Left cardiac atrium (tissue), 4 donors: ENCODE data around the gene SLC8A2. TPM values are rescaled to one million over a fixed set of nuclear protein-coding genes. Genes with fewer than 3 reads are reported as not detected.
"Not testable (repeated sequence)": the region's sequence is repeated elsewhere in the genome, so short reads cannot be mapped to it uniquely, and the experiment has no call there.

ENCODE experiments used
- ATAC-seq, 2 donors: fragments of 200-7000 bp; cut with Tn5 transposase; one replicate each; pipeline ENCODE4 v1.9.1; 2020; ENCODE audit warnings: mild to moderate bottlenecking in 2 of 2, moderate library complexity in 2 of 2
- DNase-seq: peaks from one replicate; pipeline ENCODE4 v3.0.0-alpha.2; 2020
- intact Hi-C, 2 donors: fragments of 100-400 bp; cut with DNase I; formaldehyde crosslinking; loops; one replicate each; pipeline versions ENCODE4 v1.14.1 to v1.15.1; 2022 to 2023
- total RNA-seq, 2 donors: library from RNA; stranded (reverse); fragmentation: NEBNext Ultra II Directional; extraction: Animal tissue kit (Norgen Biotek cat#: 25700); gene quantifications; one replicate each; pipeline ENCODE4 v1.2.1, GENCODE V29; 2021
- donor health status: DM: no; HTN: yes; CAD: no.
- donor health status: DM: no; HTN: yes; CAD: no; lungs with severe emphysema.
- donor health status: DM: yes; HTN: yes; CAD: no.
- donor health status: Dilated cardiomyopathy.

SLC8A2 gene
- total RNA-seq, 2 donors from 2014 or later: 0.15 TPM; not detected in 1

- ATAC-seq: no peak
- intact Hi-C loops: no loop called here
- no peak for DNase-seq
Observed at GRCh38 chr19:47405854-47406417, 65.8 kb downstream of the SLC8A2 start.

- intact Hi-C loops: no loop called here
- ATAC-seq: no peak
- no peak for DNase-seq
Observed at GRCh38 chr19:47405197-47405550, 66.5 kb downstream of the SLC8A2 start.

GRCh38 chr19:47404334-47405196 is 67.1 kb downstream of the SLC8A2 start:
- ATAC-seq (no peak), DNase-seq (no peak)
- intact Hi-C loops: no loop called here

- DNase-seq: no peak
- intact Hi-C loops: no loop called here
- ATAC-seq: no peak
Observed at GRCh38 chr19:47402504-47402903, 69.2 kb downstream of the SLC8A2 start.

- ATAC-seq (no peak), DNase-seq (no peak)
- intact Hi-C loops: no loop called here
Observed at GRCh38 chr19:47398707-47399597, 72.7 kb downstream of the SLC8A2 start.

- ATAC-seq (peak; percentile 57 to 78), DNase-seq (peak; percentile 75)
- intact Hi-C loops: loop anchor here (2.0 to 5.0 kb wide), 2 partner anchors 94 to 95 kb away; no protein-coding TSS in a partner anchor
Observed at GRCh38 chr19:47391510-47392223, 80.0 kb downstream of the SLC8A2 start.

GRCh38 chr19:47390533-47391488 is 80.9 kb downstream of the SLC8A2 start:
- DNase-seq (no peak), ATAC-seq (no peak)
- intact Hi-C loops: loop anchor here (2.0 to 5.0 kb wide), 2 partner anchors 94 kb away; no protein-coding TSS in a partner anchor

GRCh38 chr19:47389150-47389556 is 82.5 kb downstream of the SLC8A2 start:
- intact Hi-C loops: no loop called here
- ATAC-seq (peak in 1 of 2 donors; percentile 53), DNase-seq (no peak)

GRCh38 chr19:47388721-47389120 is 83.0 kb downstream of the SLC8A2 start:
- DNase-seq, intact Hi-C loops: not testable (repeated sequence)
- peak in 1 of 2 donors; percentile 23 for ATAC-seq

GRCh38 chr19:47387623-47388022 is 84.1 kb downstream of the SLC8A2 start:
- ATAC-seq, intact Hi-C loops: not testable (repeated sequence)

GRCh38 chr19:47386582-47386981 is 85.1 kb downstream of the SLC8A2 start:
- intact Hi-C loops, ATAC-seq: not testable (repeated sequence)

More at GRCh38 chr19:47387623-47388022, 84.1 kb downstream of the SLC8A2 start:
- not testable (repeated sequence) for DNase-seq

GRCh38 chr19:47384533-47384932 is 87.2 kb downstream of the SLC8A2 start:
- ATAC-seq, intact Hi-C loops, DNase-seq: not testable (repeated sequence)

More at GRCh38 chr19:47386582-47386981, 85.1 kb downstream of the SLC8A2 start:
- DNase-seq: not testable (repeated sequence)

GRCh38 chr19:47383890-47384289 is 87.8 kb downstream of the SLC8A2 start:
- intact Hi-C loops, DNase-seq, ATAC-seq: not testable (repeated sequence)

GRCh38 chr19:47381653-47382279 is 89.9 kb downstream of the SLC8A2 start:
- intact Hi-C loops: no loop called here
- ATAC-seq: no peak
- DNase-seq: no peak

- intact Hi-C loops: no loop called here
- no peak for DNase-seq
- ATAC-seq: no peak
Observed at GRCh38 chr19:47381121-47381520, 90.6 kb downstream of the SLC8A2 start.

- DNase-seq (no peak), ATAC-seq (no peak)
- intact Hi-C loops: no loop called here
Observed at GRCh38 chr19:47380559-47380958, 91.1 kb downstream of the SLC8A2 start.

- ATAC-seq: no peak
- no peak for DNase-seq
- intact Hi-C loops: no loop called here
Observed at GRCh38 chr19:47379381-47379938, 92.2 kb downstream of the SLC8A2 start.
